ENCODE results near the gene PNPLA7.

DNA sequence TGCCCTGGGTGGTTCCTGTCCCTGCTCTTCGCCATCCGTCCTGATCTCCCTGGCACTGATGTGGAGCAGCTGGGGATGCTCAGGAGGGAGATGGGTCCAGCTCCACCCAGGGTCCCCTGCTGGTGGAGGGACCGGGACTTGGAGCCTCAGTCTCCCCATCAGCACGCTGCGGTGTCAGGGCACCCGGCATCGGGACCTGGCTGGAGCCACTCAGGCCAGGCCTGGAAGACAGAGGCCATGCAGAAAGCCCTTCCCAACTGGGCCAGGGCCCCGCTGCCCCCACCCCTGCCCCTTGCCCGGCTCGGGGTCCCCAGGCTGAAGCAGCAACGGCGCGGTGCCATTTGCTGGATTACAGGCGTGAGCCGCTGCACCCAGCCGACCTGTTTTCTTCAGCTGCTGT is 50.8 kb downstream of the PNPLA7 start:
- TF ChIP-seq CTCF (IDR thresholded peaks at IDR 0.05; ENCODE audit: low read depth, low read length, missing input control) (no peak), GABPA (IDR thresholded peaks at IDR 0.05 in 1 of 2, conservative IDR thresholded peaks at IDR 0.05 in 1 of 2) (no peak), TAF1 (conservative IDR thresholded peaks at IDR 0.05) (no peak), NR2F2 (IDR thresholded peaks at IDR 0.05) (no peak), RAD21 (IDR thresholded peaks at IDR 0.05) (no peak), ATF3 (IDR thresholded peaks at IDR 0.05) (no peak), HNF4G (IDR thresholded peaks at IDR 0.05) (no peak), HNF4A (conservative IDR thresholded peaks at IDR 0.05) (no peak)
- TF ChIP-seq, protein P1, sequence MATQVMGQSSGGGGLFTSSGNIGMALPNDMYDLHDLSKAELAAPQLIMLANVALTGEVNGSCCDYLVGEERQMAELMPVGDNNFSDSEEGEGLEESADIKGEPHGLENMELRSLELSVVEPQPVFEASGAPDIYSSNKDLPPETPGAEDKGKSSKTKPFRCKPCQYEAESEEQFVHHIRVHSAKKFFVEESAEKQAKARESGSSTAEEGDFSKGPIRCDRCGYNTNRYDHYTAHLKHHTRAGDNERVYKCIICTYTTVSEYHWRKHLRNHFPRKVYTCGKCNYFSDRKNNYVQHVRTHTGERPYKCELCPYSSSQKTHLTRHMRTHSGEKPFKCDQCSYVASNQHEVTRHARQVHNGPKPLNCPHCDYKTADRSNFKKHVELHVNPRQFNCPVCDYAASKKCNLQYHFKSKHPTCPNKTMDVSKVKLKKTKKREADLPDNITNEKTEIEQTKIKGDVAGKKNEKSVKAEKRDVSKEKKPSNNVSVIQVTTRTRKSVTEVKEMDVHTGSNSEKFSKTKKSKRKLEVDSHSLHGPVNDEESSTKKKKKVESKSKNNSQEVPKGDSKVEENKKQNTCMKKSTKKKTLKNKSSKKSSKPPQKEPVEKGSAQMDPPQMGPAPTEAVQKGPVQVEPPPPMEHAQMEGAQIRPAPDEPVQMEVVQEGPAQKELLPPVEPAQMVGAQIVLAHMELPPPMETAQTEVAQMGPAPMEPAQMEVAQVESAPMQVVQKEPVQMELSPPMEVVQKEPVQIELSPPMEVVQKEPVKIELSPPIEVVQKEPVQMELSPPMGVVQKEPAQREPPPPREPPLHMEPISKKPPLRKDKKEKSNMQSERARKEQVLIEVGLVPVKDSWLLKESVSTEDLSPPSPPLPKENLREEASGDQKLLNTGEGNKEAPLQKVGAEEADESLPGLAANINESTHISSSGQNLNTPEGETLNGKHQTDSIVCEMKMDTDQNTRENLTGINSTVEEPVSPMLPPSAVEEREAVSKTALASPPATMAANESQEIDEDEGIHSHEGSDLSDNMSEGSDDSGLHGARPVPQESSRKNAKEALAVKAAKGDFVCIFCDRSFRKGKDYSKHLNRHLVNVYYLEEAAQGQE (IDR thresholded peaks at IDR 0.05), result no peak
- TF ChIP-seq, protein P2, sequence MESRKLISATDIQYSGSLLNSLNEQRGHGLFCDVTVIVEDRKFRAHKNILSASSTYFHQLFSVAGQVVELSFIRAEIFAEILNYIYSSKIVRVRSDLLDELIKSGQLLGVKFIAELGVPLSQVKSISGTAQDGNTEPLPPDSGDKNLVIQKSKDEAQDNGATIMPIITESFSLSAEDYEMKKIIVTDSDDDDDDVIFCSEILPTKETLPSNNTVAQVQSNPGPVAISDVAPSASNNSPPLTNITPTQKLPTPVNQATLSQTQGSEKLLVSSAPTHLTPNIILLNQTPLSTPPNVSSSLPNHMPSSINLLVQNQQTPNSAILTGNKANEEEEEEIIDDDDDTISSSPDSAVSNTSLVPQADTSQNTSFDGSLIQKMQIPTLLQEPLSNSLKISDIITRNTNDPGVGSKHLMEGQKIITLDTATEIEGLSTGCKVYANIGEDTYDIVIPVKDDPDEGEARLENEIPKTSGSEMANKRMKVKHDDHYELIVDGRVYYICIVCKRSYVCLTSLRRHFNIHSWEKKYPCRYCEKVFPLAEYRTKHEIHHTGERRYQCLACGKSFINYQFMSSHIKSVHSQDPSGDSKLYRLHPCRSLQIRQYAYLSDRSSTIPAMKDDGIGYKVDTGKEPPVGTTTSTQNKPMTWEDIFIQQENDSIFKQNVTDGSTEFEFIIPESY (IDR thresholded peaks at IDR 0.05), result no peak
